HepG2 (cell line): ENCODE measurements around the gene NDRG3. TPM values are rescaled to one million over a fixed set of nuclear protein-coding genes. Genes with fewer than 3 reads are reported as not detected.

Source experiments
- ELF4 ChIP-seq: sonication (generic); formaldehyde crosslinking; IDR thresholded peaks from 2 replicates; pipeline ENCODE4 v1.5.0; 2020; ENCODE audit warnings: missing genetic modification reagents, mild to moderate bottlenecking, moderate library complexity, borderline replicate concordance
- KAT2B ChIP-seq: fragments of 150-350 bp; IDR thresholded peaks from 2 replicates; pipeline ENCODE4 v1.6.1; 2014; ENCODE audit warnings: low read depth, low read length, borderline replicate concordance
- NONO ChIP-seq, 2 experiments: fragments of 450-650 bp in 1 of 2; sonication (generic) in 1 of 2; formaldehyde crosslinking in 1 of 2; IDR thresholded peaks in 1 of 2; conservative IDR thresholded peaks in 1 of 2; 2 replicates each; pipeline versions ENCODE4 v1.6.1 to v1.8.0; 2017 to 2022; ENCODE audit warnings: mild to moderate bottlenecking in 1 of 2, missing genetic modification reagents in 1 of 2, moderate library complexity in 1 of 2
- PAF1 ChIP-seq: IDR thresholded peaks from 2 replicates; pipeline ENCODE4 v1.6.1; 2016; ENCODE audit warnings: missing genetic modification reagents, missing compliant biosample characterization
- PPARG ChIP-seq: conservative IDR thresholded peaks from 2 replicates; pipeline ENCODE4 v1.6.1; 2016; ENCODE audit warnings: missing biosample characterization, missing genetic modification reagents
- RARA ChIP-seq: IDR thresholded peaks from 2 replicates; pipeline ENCODE4 v1.6.1; 2016; ENCODE audit warnings: missing genetic modification reagents, missing compliant biosample characterization
- ZNF335 ChIP-seq: sonication (generic); formaldehyde crosslinking; IDR thresholded peaks from 2 replicates; pipeline ENCODE4 v1.4.0; 2020; ENCODE audit warnings: missing genetic modification reagents
- ZNF33B ChIP-seq: sonication (generic); formaldehyde crosslinking; IDR thresholded peaks from 2 replicates; pipeline ENCODE4 v1.5.1; 2020; ENCODE audit warnings: mild to moderate bottlenecking, missing genetic modification reagents
- ZNF674 ChIP-seq: sonication (generic); formaldehyde crosslinking; IDR thresholded peaks from 2 replicates; pipeline ENCODE4 v1.5.0; 2020; ENCODE audit warnings: low read depth, mild to moderate bottlenecking, missing genetic modification reagents
- ZNF678 ChIP-seq: sonication (generic); formaldehyde crosslinking; IDR thresholded peaks from 2 replicates; pipeline ENCODE4 v1.4.0; 2020; ENCODE audit warnings: mild to moderate bottlenecking, missing genetic modification reagents
- ZNF75D ChIP-seq: sonication (generic); formaldehyde crosslinking; IDR thresholded peaks from 2 replicates; pipeline ENCODE4 v1.8.1; 2023; ENCODE audit warnings: missing genetic modification reagents, mild to moderate bottlenecking, borderline replicate concordance
- ZNF776 ChIP-seq: sonication (generic); formaldehyde crosslinking; IDR thresholded peaks from 2 replicates; pipeline ENCODE4 v1.4.0; 2020; ENCODE audit warnings: mild to moderate bottlenecking, missing genetic modification reagents
- polyA plus RNA-seq, 8 experiments: library from polyadenylated mRNA; depleted of rRNA in 3 of 8; stranded (reverse) in 7 of 8; unstranded in 1 of 8; fragments of >200 nt; fragmentation: Illumina TruSeq in 4 of 8; extraction: Trizol in 4 of 8; gene quantifications; 2 replicates each; pipeline versions ENCODE4 v1.2.1 to v1.2.3, GENCODE V29; 2011 to 2016; ENCODE audit warnings: low read depth in 4 of 8, missing spikeins in 1 of 8, mixed read lengths in 1 of 8; ENCODE audit not compliant: insufficient read depth in 1 of 8
- total RNA-seq, 5 experiments: library from RNA; depleted of rRNA; stranded (reverse); fragments of >200 nt; fragmentation: Illumina TruSeq; extraction: Trizol; gene quantifications; 2 replicates each; pipeline ENCODE4 v1.2.3, GENCODE V29; 2016; ENCODE audit warnings: low read depth in 1 of 5
- TF ChIP-seq, protein P1 (sequence below): sonication (generic); formaldehyde crosslinking; IDR thresholded peaks from 2 replicates; pipeline ENCODE4 v1.4.0; 2020; ENCODE audit warnings: missing genetic modification reagents
- TF ChIP-seq, protein P2 (sequence below): IDR thresholded peaks from 2 replicates; pipeline ENCODE4 v1.6.1; 2016; ENCODE audit warnings: low read depth
- TF ChIP-seq, protein P3 (sequence below): sonication (generic); formaldehyde crosslinking; IDR thresholded peaks from 2 replicates; pipeline ENCODE4 v1.5.1; 2020; ENCODE audit warnings: missing genetic modification reagents, mild to moderate bottlenecking, borderline replicate concordance
- TF ChIP-seq, protein P4 (sequence below): sonication (generic); formaldehyde crosslinking; IDR thresholded peaks from 2 replicates; pipeline ENCODE4 v1.4.0; 2020; ENCODE audit warnings: mild to moderate bottlenecking, low read depth, missing genetic modification reagents
- TF ChIP-seq, protein P5 (sequence below): sonication (generic); formaldehyde crosslinking; IDR thresholded peaks from 2 replicates; pipeline ENCODE4 v1.5.0; 2020; ENCODE audit warnings: missing genetic modification reagents

The NDRG3 gene
- total and polyA plus RNA-seq, 2 of the 13 experiments (the other 11 are each of a cell fraction or from before 2014, with no cell fraction given), result 36.0 to 40.5 TPM

DNA sequence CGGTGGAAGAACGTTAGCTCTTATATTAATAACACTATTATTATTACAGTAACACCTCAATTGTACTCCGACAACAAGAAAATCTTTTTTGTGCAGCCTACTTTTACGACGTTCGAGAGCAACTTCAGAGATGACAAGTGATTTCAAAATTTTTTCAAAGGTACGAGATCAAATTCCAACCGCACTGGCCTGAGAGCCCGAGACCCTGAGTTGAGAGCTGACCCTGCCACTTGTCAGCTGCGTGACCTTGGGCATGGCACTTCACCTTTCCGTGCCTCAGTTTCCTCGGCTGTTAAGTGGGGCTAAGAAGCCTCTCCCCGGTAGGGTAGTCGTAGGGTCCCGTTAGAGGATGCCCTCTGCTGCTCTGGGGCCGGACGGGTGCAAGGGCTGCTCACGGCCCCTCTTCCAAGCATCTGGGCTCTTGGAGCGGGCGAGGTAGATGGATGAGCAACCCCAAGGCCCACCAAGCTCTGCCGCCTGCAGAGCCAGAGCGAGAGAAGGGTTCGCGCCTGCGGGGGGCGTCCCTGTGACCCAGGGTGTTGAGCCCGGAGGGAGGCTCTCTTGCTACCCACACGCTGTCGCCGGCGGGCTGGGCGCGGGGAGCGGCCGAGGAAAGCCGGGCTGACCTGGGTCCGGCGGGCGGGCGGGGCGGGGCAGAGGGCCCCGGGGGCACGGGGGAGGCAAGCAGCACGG is 510 bp downstream of the NDRG3 start (continued):
- TF ChIP-seq ZNF33B (CRISPR knock-in tag), result 0 out of 2 replicates have a peak, but pooled peaks have one; percentile 40
- TF ChIP-seq, protein P1, sequence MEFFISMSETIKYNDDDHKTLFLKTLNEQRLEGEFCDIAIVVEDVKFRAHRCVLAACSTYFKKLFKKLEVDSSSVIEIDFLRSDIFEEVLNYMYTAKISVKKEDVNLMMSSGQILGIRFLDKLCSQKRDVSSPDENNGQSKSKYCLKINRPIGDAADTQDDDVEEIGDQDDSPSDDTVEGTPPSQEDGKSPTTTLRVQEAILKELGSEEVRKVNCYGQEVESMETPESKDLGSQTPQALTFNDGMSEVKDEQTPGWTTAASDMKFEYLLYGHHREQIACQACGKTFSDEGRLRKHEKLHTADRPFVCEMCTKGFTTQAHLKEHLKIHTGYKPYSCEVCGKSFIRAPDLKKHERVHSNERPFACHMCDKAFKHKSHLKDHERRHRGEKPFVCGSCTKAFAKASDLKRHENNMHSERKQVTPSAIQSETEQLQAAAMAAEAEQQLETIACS, result no peak; the same call in 1 of the 2 replicates
- TF ChIP-seq ZNF335 (CRISPR knock-in tag), result 0 out of 2 replicates have a peak, but pooled peaks have one; percentile 15
- TF ChIP-seq, protein P2, sequence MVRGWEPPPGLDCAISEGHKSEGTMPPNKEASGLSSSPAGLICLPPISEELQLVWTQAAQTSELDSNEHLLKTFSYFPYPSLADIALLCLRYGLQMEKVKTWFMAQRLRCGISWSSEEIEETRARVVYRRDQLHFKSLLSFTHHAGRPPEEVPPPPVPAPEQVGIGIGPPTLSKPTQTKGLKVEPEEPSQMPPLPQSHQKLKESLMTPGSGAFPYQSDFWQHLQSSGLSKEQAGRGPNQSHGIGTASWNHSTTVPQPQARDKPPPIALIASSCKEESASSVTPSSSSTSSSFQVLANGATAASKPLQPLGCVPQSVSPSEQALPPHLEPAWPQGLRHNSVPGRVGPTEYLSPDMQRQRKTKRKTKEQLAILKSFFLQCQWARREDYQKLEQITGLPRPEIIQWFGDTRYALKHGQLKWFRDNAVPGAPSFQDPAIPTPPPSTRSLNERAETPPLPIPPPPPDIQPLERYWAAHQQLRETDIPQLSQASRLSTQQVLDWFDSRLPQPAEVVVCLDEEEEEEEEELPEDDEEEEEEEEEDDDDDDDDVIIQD (CRISPR knock-in tag), result no peak; the same call in 1 of the 2 replicates
- no peak for TF ChIP-seq ELF4 (CRISPR knock-in tag)
- TF ChIP-seq RARA (CRISPR knock-in tag), result no peak; the same call in 1 of the 2 replicates
- TF ChIP-seq, protein P3, sequence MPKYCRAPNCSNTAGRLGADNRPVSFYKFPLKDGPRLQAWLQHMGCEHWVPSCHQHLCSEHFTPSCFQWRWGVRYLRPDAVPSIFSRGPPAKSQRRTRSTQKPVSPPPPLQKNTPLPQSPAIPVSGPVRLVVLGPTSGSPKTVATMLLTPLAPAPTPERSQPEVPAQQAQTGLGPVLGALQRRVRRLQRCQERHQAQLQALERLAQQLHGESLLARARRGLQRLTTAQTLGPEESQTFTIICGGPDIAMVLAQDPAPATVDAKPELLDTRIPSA, result peak; percentile 49; the same call in 1 of the 2 replicates
- TF ChIP-seq ZNF674, result no peak
- no peak for TF ChIP-seq KAT2B
- TF ChIP-seq PAF1 (CRISPR knock-in tag), result no peak
- no peak for TF ChIP-seq ZNF776 (CRISPR knock-in tag)
- no peak for TF ChIP-seq PPARG (CRISPR knock-in tag)
- TF ChIP-seq, protein P4, sequence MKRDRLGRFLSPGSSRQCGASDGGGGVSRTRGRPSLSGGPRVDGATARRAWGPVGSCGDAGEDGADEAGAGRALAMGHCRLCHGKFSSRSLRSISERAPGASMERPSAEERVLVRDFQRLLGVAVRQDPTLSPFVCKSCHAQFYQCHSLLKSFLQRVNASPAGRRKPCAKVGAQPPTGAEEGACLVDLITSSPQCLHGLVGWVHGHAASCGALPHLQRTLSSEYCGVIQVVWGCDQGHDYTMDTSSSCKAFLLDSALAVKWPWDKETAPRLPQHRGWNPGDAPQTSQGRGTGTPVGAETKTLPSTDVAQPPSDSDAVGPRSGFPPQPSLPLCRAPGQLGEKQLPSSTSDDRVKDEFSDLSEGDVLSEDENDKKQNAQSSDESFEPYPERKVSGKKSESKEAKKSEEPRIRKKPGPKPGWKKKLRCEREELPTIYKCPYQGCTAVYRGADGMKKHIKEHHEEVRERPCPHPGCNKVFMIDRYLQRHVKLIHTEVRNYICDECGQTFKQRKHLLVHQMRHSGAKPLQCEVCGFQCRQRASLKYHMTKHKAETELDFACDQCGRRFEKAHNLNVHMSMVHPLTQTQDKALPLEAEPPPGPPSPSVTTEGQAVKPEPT (CRISPR knock-in tag), result 0 out of 2 replicates have a peak, but pooled peaks have one; percentile 79
- no peak; the same call in 1 of the 2 replicates for TF ChIP-seq ZNF678 (CRISPR knock-in tag)
- TF ChIP-seq, protein P5, sequence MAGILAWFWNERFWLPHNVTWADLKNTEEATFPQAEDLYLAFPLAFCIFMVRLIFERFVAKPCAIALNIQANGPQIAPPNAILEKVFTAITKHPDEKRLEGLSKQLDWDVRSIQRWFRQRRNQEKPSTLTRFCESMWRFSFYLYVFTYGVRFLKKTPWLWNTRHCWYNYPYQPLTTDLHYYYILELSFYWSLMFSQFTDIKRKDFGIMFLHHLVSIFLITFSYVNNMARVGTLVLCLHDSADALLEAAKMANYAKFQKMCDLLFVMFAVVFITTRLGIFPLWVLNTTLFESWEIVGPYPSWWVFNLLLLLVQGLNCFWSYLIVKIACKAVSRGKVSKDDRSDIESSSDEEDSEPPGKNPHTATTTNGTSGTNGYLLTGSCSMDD (CRISPR knock-in tag), result 0 out of 2 replicates have a peak, but pooled peaks have one; percentile 50
- no peak for TF ChIP-seq NONO (IDR thresholded peaks at IDR 0.05)
- TF ChIP-seq NONO (CRISPR knock-in tag; conservative IDR thresholded peaks at IDR 0.05), result no peak; the same call in 1 of the 2 replicates
- TF ChIP-seq ZNF75D (CRISPR knock-in tag), result no peak
